Ishikawa (cell line): ENCODE measurements around the gene DMBT1.

ENCODE experiments used
- EGR1 ChIP-seq: IDR thresholded peaks from 2 replicates; pipeline ENCODE4 v1.6.1; 2012
- EP300 ChIP-seq: IDR thresholded peaks from 2 replicates; pipeline ENCODE4 v1.6.1; 2012; ENCODE audit warnings: borderline replicate concordance
- FOXM1 ChIP-seq: IDR thresholded peaks from 2 replicates; pipeline ENCODE4 v1.6.1; 2012; ENCODE audit warnings: low read depth, borderline replicate concordance
- NFIC ChIP-seq: IDR thresholded peaks from 2 replicates; pipeline ENCODE4 v1.6.1; 2012
- RAD21 ChIP-seq: IDR thresholded peaks from 2 replicates; pipeline ENCODE4 v1.6.1; 2012; ENCODE audit warnings: low read depth
- YY1 ChIP-seq: IDR thresholded peaks from 2 replicates; pipeline ENCODE4 v1.6.1; 2012; ENCODE audit warnings: low read depth
- TF ChIP-seq, protein P1 (sequence below): IDR thresholded peaks from 2 replicates; pipeline ENCODE4 v1.6.1; 2012; ENCODE audit warnings: low read depth, mild to moderate bottlenecking

DNA sequence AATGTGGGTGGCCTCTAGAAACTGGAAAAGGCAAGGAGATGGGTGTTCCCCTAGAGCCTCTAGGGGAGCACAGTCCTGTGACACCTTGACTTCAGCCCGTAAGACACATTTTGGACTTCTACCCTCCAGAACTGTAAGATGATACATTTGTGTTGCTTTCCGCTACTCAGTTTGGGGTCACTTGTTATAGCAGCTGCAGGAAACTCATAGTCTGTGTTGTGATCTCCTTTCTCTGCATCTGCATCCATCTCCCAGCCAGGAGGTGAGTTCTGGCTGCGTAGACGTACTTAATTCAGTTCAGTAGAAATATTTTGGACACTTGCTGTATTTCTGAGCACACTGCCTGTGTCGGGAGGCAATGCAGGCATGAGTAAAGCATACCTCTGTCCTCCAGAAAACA, 29.3 kb upstream of the DMBT1 start:
- TF ChIP-seq, protein P1, sequence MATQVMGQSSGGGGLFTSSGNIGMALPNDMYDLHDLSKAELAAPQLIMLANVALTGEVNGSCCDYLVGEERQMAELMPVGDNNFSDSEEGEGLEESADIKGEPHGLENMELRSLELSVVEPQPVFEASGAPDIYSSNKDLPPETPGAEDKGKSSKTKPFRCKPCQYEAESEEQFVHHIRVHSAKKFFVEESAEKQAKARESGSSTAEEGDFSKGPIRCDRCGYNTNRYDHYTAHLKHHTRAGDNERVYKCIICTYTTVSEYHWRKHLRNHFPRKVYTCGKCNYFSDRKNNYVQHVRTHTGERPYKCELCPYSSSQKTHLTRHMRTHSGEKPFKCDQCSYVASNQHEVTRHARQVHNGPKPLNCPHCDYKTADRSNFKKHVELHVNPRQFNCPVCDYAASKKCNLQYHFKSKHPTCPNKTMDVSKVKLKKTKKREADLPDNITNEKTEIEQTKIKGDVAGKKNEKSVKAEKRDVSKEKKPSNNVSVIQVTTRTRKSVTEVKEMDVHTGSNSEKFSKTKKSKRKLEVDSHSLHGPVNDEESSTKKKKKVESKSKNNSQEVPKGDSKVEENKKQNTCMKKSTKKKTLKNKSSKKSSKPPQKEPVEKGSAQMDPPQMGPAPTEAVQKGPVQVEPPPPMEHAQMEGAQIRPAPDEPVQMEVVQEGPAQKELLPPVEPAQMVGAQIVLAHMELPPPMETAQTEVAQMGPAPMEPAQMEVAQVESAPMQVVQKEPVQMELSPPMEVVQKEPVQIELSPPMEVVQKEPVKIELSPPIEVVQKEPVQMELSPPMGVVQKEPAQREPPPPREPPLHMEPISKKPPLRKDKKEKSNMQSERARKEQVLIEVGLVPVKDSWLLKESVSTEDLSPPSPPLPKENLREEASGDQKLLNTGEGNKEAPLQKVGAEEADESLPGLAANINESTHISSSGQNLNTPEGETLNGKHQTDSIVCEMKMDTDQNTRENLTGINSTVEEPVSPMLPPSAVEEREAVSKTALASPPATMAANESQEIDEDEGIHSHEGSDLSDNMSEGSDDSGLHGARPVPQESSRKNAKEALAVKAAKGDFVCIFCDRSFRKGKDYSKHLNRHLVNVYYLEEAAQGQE, result no peak
- TF ChIP-seq NFIC (no peak), RAD21 (no peak), FOXM1 (no peak), EGR1 (no peak), YY1 (no peak), EP300 (no peak)
